Stimulated activated CD4-positive, alpha-beta T cell treated with anti-CD3 and anti-CD28 coated beads, Interleukin-4, amount 100 ng/mL, for 48 hours (primary cell): ENCODE results near the gene SLC23A3.

ENCODE experiments used
- DNase-seq, 2 donors: peaks; one replicate each; pipeline ENCODE4 v3.0.0-alpha.2; 2020; ENCODE audit warnings: low read depth in 2 of 2

SLC23A3 gene

DNA sequence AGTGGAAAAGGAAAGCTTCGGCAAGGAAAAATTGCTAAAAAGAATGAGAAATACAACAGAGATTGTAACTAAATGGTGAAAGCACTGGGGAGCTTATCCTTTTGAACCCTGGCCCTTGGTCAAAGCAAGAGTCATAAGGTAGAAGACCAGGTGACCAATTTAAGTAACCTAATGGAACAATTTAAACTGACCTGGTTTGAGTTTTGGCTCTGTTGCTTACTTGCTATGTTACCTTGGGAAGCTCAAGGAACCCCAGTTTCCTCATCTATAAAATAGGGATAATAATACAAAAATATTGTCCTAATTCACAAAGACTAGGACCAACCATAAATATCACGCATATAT lies 57.8 kb downstream of the SLC23A3 start:
- no peak for DNase-seq
